Endodermal cell (in vitro differentiated cells): ENCODE data around the gene FBXL19. TPM values are rescaled to one million over a fixed set of nuclear protein-coding genes. Genes with fewer than 3 reads are reported as not detected.

ENCODE experiments used
- DNase-seq: peaks from one replicate; pipeline ENCODE4 v3.0.0-alpha.2; 2017
- H3K27ac ChIP-seq: 2 replicates; pipeline ENCODE4 v1.5.1; 2013; ENCODE audit warnings: mild to moderate bottlenecking, low read depth, low read length, moderate library complexity
- H3K27me3 ChIP-seq: 2 replicates; pipeline ENCODE4 v1.6.1; 2013; ENCODE audit warnings: mild to moderate bottlenecking, low read length, moderate library complexity; ENCODE audit not compliant: insufficient read depth, control insufficient read depth, poor library complexity, severe bottlenecking
- H3K36me3 ChIP-seq: 2 replicates; pipeline ENCODE4 v1.7.0; 2013; ENCODE audit warnings: mild to moderate bottlenecking, low read length, moderate library complexity; ENCODE audit not compliant: control insufficient read depth, insufficient read depth
- H3K4me1 ChIP-seq: one replicate; pipeline ENCODE4 v1.7.0; 2013; ENCODE audit warnings: low read length; ENCODE audit not compliant: control insufficient read depth, insufficient read depth
- H3K4me3 ChIP-seq: 2 replicates; pipeline ENCODE4 v1.5.1; 2013; ENCODE audit warnings: mild to moderate bottlenecking, low read length, moderate library complexity
- H3K9ac ChIP-seq: 2 replicates; pipeline ENCODE4 v1.6.1; 2013; ENCODE audit warnings: mild to moderate bottlenecking, low read length, moderate library complexity; ENCODE audit not compliant: poor library complexity, severe bottlenecking; ENCODE audit errors: extremely low read depth
- H3K9me3 ChIP-seq: 2 replicates; pipeline ENCODE4 v1.6.1; 2013; ENCODE audit warnings: mild to moderate bottlenecking, low read length, moderate library complexity; ENCODE audit not compliant: control insufficient read depth
- H3K27ac Mint-ChIP-seq: 2 replicates; pipeline ENCODE4 v1.8.0; 2020; ENCODE audit warnings: mixed read lengths
- H3K27me3 Mint-ChIP-seq: 2 replicates; pipeline ENCODE4 v1.8.0; 2021; ENCODE audit warnings: mild to moderate bottlenecking, mixed read lengths; ENCODE audit not compliant: insufficient read depth
- H3K36me3 Mint-ChIP-seq: 2 replicates; pipeline ENCODE4 v1.8.0; 2020; ENCODE audit warnings: low read depth, mixed read lengths
- H3K4me1 Mint-ChIP-seq: 2 replicates; pipeline ENCODE4 v1.8.0; 2020; ENCODE audit warnings: mixed read lengths
- H3K4me3 Mint-ChIP-seq: 2 replicates; pipeline ENCODE4 v1.8.0; 2020; ENCODE audit warnings: mild to moderate bottlenecking, moderate library complexity, mixed read lengths
- H3K9me3 Mint-ChIP-seq: 2 replicates; pipeline ENCODE4 v1.8.0; 2020; ENCODE audit warnings: mild to moderate bottlenecking, mixed read lengths
- WGBS, 2 experiments: methylation state at CpG; one replicate each; pipeline versions ENCODE4 v1.1.5 to v1.1.7; 2013; ENCODE audit warnings: missing lambda C conversion rate in 2 of 2, mixed read lengths in 1 of 2; ENCODE audit not compliant: insufficient coverage in 1 of 2, insufficient read length in 1 of 2; 5-methylcytosine and 5-hydroxymethylcytosine counted together
- total RNA-seq, 2 donors: library from RNA; stranded (reverse); fragmentation: NEBNext Ultra II Directional in 1 of 2; extraction: Animal tissue kit (Norgen Biotek cat#: 25700) in 1 of 2; gene quantifications; 2 replicates in 1 of 2; 3 replicates in 1 of 2; pipeline ENCODE4 v1.2.1, GENCODE V29; 2021
- TF ChIP-seq, protein P1 (sequence below): fragments of 200-600 bp; sonication (generic); conservative IDR thresholded peaks from 2 replicates; pipeline ENCODE4 v1.5.0; 2021; ENCODE audit warnings: antibody characterized with exemption, mild to moderate bottlenecking

FBXL19 gene
- total RNA-seq, 2 donors from 2014 or later = 74.0 to 84.3 TPM

DNA sequence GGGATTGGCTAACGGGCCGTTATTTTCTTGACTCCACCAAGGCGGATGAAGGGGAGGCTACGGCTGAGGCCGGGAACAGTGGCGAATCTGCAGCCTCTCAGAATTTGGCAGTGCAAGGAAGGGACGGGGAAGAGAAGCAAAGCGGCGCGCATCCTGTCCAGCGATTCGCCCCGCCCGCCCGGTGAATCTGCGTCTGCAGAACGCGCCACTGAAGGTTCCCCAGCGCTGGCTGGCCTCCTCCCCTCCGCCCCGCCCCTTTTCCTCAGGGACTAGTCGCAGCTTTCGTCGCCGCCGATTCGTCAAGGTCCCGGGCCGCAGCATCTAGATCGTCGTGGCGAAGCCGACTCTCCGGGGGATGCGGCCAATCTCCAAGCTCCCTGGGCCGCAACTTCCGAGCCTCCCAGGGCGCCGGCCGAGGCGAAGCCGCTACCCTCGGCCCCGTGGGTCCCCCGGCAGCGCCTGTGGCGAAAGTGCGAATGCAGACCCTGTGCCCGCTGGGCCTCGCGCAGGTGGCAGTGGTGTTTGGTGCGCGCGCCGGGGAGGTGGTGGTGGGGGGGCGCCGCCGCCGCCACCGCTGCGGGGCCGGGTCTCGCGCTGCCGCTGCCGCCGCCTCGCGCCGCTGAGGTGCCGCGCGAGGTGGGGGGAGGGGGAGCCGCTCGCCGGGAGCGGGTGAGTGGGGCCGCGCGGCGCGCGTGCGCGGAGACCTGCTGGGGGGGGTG lies 34.2 kb downstream of the FBXL19 start, which contains the start of gene SETD1A:
SETD1A (plus strand) TSS at position 299 of the 719 bp plus-strand sequence. CDS start 978 bp downstream, outside the sequence.
- TF ChIP-seq, protein P1, sequence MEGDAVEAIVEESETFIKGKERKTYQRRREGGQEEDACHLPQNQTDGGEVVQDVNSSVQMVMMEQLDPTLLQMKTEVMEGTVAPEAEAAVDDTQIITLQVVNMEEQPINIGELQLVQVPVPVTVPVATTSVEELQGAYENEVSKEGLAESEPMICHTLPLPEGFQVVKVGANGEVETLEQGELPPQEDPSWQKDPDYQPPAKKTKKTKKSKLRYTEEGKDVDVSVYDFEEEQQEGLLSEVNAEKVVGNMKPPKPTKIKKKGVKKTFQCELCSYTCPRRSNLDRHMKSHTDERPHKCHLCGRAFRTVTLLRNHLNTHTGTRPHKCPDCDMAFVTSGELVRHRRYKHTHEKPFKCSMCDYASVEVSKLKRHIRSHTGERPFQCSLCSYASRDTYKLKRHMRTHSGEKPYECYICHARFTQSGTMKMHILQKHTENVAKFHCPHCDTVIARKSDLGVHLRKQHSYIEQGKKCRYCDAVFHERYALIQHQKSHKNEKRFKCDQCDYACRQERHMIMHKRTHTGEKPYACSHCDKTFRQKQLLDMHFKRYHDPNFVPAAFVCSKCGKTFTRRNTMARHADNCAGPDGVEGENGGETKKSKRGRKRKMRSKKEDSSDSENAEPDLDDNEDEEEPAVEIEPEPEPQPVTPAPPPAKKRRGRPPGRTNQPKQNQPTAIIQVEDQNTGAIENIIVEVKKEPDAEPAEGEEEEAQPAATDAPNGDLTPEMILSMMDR = no peak
- WGBS, 2 experiments = 0% methylated on average over 14 to 84 of the region's 85 CpGs

DNA sequence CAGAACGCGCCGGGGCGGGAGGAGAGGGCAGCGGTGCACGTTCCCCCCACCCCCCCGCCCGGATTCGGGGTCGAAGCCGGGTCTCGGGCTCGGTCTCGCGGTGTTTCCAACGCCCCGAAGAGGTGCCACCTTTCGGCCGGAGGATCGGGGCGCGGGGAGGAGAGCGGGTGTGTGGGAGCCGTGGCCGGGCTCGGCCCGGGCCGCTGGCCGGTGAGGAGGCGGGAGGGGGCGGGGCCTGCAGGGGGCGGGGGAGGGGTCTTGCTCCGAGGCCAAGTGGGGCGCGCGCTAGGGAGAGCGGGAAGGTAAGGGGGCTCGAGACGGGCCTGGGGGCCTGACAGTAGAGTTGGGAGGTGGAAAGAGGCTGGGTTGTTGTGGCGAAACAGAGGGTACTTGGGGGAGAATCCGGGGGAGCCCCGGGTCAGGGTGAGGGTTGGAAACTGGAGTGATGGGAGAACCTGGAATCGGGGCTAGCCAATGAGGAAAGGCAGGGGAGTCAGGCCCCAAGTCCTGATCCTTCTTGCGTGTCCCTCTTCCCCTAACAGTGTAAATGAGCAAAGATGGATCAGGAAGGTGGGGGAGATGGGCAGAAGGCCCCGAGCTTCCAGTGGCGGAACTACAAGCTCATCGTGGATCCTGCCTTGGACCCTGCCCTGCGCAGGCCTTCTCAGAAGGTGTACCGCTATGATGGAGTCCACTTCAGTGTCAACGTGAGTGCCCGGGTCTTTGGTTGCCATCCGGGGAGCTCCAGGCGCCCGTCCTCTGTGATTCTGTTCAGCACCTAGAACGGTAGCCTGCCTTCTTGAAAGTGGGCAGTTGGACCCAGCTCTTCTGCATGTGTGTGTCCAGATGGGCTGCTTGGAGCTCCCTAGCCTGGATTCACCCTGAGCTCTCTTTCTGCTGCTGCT lies 35.1 kb downstream of the FBXL19 start:
- H3K9me3 ChIP-seq = no peaks in the 10 kb centered on the region
- no peak overlapping the region for H3K27ac ChIP-seq
- H3K36me3 ChIP-seq = peaks cover 46% of the 10 kb centered on the region
- Mint-ChIP-seq H3K27ac (peak overlapping the region; percentile 91), H3K9me3 (no peaks in the 10 kb centered on the region), H3K4me3 (peak overlapping the region; percentile 93), H3K27me3 (no peaks in the 10 kb centered on the region), H3K4me1 (peaks cover 6% of the 10 kb centered on the region), H3K36me3 (peaks cover 43% of the 10 kb centered on the region)
- TF ChIP-seq, protein P1 = no peak
- H3K27me3 ChIP-seq = no peaks in the 10 kb centered on the region
- H3K4me3 ChIP-seq = peak overlapping the region; percentile 84
- peaks cover 3% of the 10 kb centered on the region for H3K4me1 ChIP-seq
- DNase-seq = peak; percentile 87
- WGBS, 2 experiments = 21 to 74% methylated on average over 14 to 44 of the region's 55 CpGs
- H3K9ac ChIP-seq = peak overlapping the region; percentile 77

More for the DNA sequence above, 34.2 kb downstream of the FBXL19 start, which contains the start of gene SETD1A:
- peak within 1 kb of the TSS; percentile 93 for H3K4me3 ChIP-seq
- no peaks in the 10 kb centered on the region for H3K27me3 ChIP-seq
- Mint-ChIP-seq H3K27ac (peak within 1 kb of the TSS; percentile 100), H3K4me1 (peaks cover 6% of the 10 kb centered on the region), H3K4me3 (peak within 1 kb of the TSS; percentile 93), H3K9me3 (no peaks in the 10 kb centered on the region), H3K36me3 (peaks cover 36% of the 10 kb centered on the region), H3K27me3 (no peaks in the 10 kb centered on the region)
- H3K9ac ChIP-seq = peak within 1 kb of the TSS; percentile 85
- DNase-seq = peak; percentile 96
- peaks cover 38% of the 10 kb centered on the region for H3K36me3 ChIP-seq
- H3K4me1 ChIP-seq = peaks cover 3% of the 10 kb centered on the region
- H3K9me3 ChIP-seq = no peaks in the 10 kb centered on the region
- H3K27ac ChIP-seq = peak within 1 kb of the TSS; percentile 98

DNA sequence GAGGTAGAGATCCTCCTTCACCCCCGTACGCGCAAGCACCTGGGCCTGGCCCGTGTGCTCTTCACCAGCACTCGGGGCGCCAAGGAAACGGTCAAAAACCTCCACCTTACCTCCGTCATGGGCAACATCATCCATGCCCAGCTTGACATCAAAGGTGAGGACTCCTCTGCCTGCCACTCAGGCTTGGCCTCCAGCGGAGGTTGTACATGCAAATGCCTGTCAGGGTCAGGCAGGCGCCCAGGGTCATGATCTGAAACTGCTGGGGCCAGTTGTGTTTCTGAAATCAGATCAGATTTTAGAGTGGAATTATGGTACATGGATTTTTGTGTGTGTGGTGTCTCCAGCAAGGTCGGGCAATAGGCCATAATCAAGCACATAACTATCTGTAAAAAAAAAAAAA lies 38.0 kb downstream of the FBXL19 start:
- Histone ChIP-seq H3K27me3 (no peaks in the 10 kb centered on the region), H3K4me1 (peaks cover 3% of the 10 kb centered on the region), H3K9ac (no peak overlapping the region), H3K9me3 (no peaks in the 10 kb centered on the region), H3K4me3 (no peak overlapping the region), H3K36me3 (peaks cover 69% of the 10 kb centered on the region), H3K27ac (no peak overlapping the region)
- Mint-ChIP-seq H3K9me3 (no peaks in the 10 kb centered on the region), H3K36me3 (peaks cover 63% of the 10 kb centered on the region), H3K27ac (no peak overlapping the region), H3K4me1 (peaks cover 4% of the 10 kb centered on the region), H3K4me3 (no peak overlapping the region), H3K27me3 (no peaks in the 10 kb centered on the region)
- WGBS, 2 experiments = 93 to 97% methylated on average over 6 to 10 of the region's 11 CpGs
- TF ChIP-seq, protein P1 = no peak
- DNase-seq = no peak
